CD4-positive, alpha-beta T cell treated with Interleukin-17A for 1 hour (primary cell): ENCODE data around the gene MTHFS.

Source experiments
- DNase-seq: peaks from one replicate; pipeline ENCODE4 v3.0.0-alpha.2; 2020

Gene MTHFS

GRCh38 chr15:79874242-79874641 lies 22.6 kb downstream of the MTHFS start:
- DNase-seq: no peak

- DNase-seq: peak; percentile 63
Observed at GRCh38 chr15:79872358-79873017, 24.3 kb downstream of the MTHFS start.

DNA sequence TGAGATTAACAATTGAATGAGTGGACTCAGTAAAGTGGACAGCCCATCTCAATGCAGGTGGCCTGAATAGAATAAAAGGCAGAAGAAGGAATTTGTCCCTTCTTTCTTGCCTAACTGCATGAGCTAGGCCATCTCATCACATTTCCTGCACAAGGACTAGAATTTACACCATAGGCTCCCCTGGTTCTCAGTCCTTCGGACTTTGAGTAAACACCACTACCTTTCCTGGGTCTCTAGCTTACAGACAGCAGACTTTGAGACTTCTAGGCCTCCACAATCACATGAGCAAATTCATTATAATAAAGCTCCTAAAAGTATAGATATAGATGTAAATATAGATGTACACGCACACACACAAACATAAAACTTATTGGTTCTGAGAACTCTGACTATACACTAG lies 28.3 kb downstream of the MTHFS start:
- no peak for DNase-seq

DNA sequence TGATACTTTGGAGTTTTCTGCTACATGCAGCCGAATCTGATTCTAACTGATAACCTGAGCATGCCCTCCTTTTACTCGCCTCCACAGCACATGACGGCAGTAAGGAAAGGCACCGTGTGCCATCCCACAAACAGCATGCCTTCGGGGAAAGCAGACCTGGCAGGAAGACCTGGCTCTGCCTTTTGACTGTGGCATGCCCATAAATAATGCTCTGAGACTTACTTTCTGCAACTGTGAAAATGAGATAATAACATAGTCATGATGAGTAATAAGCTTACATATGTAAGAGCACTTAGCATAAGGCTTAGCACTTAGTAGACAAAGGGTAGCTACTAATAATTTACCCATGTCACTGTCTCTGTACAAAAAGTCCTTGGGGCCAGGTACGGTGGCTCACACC lies 32.9 kb downstream of the MTHFS start:
- DNase-seq: no peak

- no peak for DNase-seq
Observed at GRCh38 chr15:79862191-79862590, 34.6 kb downstream of the MTHFS start.

DNA sequence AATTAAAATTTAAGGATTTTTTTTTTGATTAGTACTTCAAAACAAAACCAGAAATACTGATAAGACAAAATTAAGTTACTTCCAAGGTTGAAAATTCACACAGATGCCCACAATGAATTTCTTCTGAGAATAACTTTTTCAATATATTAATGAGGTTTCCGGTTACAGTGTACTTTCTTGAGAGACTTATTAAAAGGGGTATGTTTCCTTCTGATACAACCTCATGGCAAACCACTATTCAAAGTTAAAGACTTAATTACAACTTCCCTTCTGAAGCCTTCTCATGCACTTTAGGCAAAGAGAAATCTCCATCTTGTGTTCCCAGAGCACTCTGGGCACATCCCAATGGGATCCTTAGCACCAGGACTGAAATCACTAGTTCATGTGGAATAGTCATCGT lies 36.2 kb downstream of the MTHFS start:
- no peak for DNase-seq

DNA sequence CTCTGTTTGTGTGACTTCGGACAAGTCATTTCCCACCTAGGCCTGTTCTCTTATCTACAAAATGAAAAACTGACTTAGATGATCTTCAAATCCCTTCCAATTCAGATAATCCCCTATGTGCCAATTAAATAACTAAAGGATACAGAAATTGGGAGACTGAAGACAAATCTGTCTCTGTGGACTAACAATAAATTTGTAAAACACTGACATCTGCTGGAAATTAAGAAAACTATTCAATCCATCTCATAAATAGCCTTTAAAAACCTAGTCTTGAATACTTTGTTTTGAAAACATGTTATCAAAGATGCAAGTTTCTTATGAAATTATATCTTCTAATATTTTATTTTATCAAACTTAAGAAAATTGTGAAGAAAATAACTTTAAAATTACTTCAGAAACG lies 38.3 kb downstream of the MTHFS start:
- DNase-seq: no peak

DNA sequence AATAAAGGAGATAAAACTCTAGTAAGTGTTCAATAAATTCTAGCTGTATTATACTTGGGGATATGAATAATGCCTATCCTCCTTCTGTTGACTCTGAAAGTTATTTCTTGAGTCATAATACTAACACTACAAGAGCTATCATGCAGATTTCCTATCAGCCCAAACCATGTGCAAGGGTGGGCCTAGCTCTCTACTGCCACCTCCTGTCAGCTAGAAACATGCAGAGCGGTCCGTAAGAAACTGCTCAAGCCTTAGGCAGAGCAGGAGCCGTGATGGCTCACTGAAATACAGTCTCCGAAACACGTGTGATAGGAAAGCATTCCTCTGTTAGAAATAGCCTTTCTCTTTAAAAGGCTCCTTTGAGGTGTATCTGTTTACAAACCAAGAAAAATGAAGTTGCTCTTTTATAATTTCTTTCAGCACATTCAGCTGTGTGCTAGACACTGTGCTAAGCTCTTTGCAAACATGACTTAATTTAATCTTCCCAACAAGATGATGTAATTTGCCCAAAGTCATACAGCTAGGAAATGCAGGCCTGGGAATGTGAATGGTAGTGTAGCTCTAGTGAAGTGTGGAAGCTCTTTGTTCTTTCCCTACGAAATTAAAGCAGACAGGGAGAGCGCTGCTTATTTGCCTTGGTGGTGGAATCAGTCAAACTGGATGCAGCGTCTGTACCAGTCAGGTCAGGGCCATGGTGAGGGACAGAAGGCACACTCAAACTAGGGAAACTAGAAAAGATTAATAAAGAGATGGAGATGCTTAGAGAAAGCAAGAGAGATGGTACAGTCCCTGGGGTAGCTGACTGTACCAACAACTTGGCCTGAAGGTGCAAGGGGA lies 43.1 kb downstream of the MTHFS start:
- peak; percentile 64 for DNase-seq

- DNase-seq: no peak
Observed at GRCh38 chr15:79849789-79850188, 47.0 kb downstream of the MTHFS start.

DNA sequence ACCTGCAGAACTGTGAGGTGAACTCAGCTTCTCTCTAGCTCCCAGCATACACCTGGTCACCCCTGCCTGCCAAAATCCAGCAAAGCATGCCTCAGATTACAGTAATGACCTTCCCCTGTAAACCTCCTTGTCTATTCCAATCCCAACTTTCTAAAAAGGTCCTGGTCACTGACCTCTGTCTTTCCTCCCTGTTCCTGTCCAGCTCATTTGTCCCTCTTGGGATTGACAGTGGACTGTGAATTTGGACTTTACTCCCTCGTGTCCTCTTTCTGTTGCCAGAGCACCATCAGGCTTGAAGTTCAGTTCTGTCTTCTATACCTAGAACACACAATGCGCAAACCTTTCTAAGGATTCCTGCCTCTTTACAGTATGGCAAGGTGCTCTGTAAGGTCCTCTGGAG lies 50.3 kb downstream of the MTHFS start:
- DNase-seq: no peak

DNA sequence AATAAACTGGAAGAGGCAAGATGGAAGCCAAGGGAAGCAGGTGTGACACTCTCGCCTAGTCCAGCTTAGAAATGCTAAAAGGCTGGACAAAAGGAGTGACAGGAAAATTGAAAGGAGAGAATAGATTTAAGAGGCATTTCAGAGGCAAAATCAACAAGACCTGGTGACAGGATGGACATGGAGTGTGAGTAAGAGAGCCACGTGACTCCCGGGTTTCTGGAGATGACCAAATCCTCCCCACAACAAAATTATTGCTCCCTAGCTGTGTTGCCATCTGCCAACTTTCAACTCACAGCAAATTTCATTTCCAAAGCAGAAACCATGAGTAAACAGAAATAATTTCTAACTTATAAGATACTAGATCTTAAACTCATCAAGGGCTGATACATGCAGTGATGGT lies 52.6 kb downstream of the MTHFS start:
- DNase-seq: no peak

- no peak for DNase-seq
Observed at GRCh38 chr15:79837846-79838245, 59.0 kb downstream of the MTHFS start.

DNA sequence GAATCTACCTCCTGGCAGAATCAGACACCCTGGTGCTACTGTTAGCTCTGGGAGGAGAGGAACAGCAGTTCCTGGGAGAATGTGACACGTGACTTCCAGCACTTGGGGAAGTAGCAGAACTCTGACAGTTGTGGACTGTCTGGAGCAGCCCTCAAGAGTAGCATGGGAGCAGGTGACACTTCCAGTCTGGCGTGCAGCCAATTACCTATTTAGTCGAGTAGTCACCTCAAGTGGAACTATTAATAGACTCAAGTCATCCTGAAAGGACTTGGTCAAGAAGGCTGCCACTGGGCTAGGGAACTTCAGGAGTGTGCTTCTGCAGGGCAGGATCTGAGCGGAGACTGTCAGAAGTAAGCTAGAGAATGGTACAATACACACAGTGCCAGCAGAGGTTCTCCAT lies 62.3 kb downstream of the MTHFS start:
- no peak for DNase-seq

DNA sequence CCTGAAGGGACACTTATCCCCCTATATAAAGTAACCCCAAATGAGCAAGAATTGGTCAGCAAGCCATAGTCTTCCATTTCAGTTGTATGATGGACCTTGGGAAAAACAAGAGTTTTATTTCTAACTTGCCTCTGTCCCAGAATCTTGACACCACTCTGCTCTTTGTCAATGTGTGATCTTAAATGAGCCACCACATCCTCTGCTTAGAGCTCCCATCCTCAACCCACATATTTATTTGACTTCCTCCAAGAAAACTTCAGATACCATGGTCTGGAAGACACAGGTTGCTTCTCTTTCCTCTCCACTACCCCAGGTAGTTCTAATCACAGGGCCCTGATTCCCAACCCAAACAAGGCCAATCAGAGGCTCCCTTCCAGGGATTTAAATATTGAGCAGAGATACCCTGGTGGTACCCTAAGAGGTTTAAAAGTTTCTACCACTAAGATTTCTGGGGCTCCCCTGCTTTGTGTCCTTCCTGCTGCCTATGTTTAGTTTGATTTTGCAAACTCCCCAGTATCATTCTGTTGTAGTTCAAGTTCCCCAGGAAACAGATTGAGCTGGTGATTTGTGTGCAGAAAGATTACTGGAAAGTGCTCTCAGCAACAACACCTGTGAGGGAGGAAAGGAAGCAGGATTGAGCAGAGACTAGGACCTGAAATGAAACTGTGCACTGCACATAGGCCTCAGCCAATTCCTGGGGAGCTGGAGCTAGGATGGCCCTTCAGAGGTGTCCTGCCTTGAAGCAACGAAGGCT lies 64.3 kb downstream of the MTHFS start:
- DNase-seq: no peak

GRCh38 chr15:79831604-79832003 lies 65.2 kb downstream of the MTHFS start:
- no peak for DNase-seq

DNA sequence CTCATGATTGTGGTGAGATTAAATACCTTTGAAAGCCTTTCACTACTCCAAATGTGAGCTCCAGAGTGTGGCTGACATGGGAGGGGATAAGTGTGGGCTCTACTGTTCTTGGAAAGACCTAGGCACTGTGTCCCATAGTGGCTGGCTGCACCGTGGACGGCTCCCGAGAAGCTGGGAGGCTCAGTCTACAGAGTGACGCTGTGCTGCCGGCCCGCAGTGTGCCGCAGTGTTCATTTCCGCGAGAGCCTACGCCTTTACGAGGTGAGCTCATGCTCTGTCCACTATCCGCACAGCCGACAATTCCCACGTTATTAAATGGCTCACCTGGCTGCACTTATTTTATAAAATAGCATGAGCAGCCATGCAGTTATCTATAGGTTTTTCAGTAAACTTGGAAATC lies 66.9 kb downstream of the MTHFS start:
- no peak for DNase-seq

- DNase-seq: no peak
Observed at GRCh38 chr15:79828447-79828846, 68.4 kb downstream of the MTHFS start.

DNA sequence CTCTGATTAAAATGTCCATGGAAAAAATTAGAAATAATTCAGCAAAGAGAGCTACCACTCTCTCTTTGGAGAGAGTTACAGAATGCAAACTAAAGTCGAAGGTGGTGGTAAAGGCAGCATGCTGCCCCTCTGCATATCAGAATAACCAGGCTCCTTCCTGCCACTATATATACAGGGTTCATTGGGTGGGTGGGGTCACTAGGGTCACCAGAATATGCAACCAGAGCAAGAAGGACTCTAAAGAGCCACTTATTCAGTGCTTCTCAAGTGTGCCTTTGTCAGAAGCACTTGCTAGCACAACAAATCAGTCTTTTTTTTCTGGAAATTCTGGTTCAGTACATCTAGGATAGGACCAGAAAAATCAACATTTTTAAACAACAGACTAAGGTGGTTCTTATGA lies 70.0 kb downstream of the MTHFS start:
- no peak for DNase-seq

- DNase-seq: no peak
Observed at GRCh38 chr15:79824136-79824701, 72.6 kb downstream of the MTHFS start.

DNA sequence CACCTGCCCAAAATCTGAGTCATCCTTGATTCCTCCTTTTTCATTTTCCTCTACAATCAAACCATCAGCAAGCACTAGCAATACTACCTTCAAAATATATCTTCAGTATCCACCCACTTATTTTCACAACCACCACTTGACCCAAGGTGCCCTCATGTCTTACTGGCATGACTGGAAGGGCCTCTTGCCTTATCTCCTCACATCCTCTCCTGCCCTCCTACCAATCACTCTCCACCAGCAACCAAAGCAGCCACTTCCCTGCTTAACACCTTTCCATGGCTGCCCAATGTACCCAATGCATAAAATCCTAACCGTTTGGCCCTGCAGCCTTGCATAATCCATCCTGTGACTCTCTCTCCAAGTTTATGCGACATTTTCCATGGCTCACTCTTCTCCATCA lies 76.0 kb downstream of the MTHFS start:
- no peak for DNase-seq

DNA sequence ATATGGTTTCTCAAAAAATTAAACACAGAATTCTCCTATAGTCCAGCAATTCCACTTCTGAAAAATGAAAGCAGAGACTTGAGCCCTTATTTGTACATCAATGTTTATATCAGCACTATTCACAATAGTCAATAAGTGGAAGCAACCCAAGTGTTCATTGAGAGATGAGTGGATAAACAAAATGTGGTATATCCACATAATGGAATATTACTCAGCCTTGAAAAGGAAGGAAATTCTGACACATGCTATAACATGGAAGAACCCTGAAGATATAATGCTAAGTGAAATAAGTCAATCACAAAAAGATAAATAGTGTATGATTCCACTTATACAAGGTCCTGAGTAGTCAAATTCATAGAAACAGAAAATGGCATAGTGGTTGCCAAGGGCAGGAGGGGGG lies 76.6 kb downstream of the MTHFS start:
- no peak for DNase-seq

GRCh38 chr15:79816571-79816970 lies 80.2 kb downstream of the MTHFS start:
- no peak for DNase-seq

- no peak for DNase-seq
Observed at GRCh38 chr15:79815468-79815867, 81.3 kb downstream of the MTHFS start.

DNA sequence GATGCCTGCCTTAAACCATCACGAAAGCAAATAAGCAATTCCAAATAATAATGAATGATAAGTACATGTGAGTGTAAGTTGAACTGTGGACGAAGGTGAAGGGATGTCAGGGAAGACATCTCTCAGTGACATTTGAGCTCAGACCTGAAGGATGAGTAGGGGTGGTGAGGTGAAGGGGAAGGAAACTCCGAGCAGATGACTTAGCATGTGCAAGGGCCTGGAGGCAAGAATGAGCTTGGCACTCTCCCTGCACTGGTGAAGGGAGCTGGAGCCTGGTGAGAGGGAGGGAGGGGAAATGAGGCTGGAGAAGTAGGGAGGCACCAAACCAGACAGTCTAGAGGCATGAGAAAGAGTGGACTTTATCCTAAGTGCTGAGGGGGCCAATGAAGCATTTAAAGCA lies 84.3 kb downstream of the MTHFS start:
- no peak for DNase-seq
